Bronchial epithelial cell (primary cell): ENCODE results near the gene USP15. TPM values are rescaled to one million over a fixed set of nuclear protein-coding genes. Genes with fewer than 3 reads are reported as not detected.

Experiments
- DNase-seq: peaks from one replicate; pipeline ENCODE4 v3.0.0-alpha.2; 2010; ENCODE audit warnings: low read depth
- FAIRE-seq: peaks from 2 replicates; lab custom pipeline; 2011; peaks lifted over from hg19 to GRCh38; lab: Jason Lieb, UNC
- H3K27me3 ChIP-seq: 2 replicates; pipeline ENCODE4 v1.5.1; 2011; ENCODE audit warnings: low read length; ENCODE audit not compliant: control insufficient read depth, insufficient read depth
- H3K36me3 ChIP-seq: 2 replicates; pipeline ENCODE4 v1.5.1; 2011; ENCODE audit warnings: low read length; ENCODE audit not compliant: control insufficient read depth, insufficient read depth
- H3K4me3 ChIP-seq: 2 replicates; pipeline ENCODE4 v1.5.1; 2011; ENCODE audit warnings: mild to moderate bottlenecking, low read depth, low read length, control low read depth
- CTCF ChIP-seq: IDR thresholded peaks from 2 replicates; pipeline ENCODE4 v1.5.1; 2011; ENCODE audit warnings: mild to moderate bottlenecking, moderate library complexity, low read length, control low read depth, inconsistent platforms; ENCODE audit not compliant: insufficient read depth, severe bottlenecking
- total RNA-seq: library from RNA; depleted of rRNA; stranded (reverse); fragments of >200 nt; gene quantifications from 2 replicates; pipeline ENCODE4 v1.2.1, GENCODE V29; 2014

The USP15 gene
- total RNA-seq, 1 donor from 2014 or later: 56.3 TPM

DNA sequence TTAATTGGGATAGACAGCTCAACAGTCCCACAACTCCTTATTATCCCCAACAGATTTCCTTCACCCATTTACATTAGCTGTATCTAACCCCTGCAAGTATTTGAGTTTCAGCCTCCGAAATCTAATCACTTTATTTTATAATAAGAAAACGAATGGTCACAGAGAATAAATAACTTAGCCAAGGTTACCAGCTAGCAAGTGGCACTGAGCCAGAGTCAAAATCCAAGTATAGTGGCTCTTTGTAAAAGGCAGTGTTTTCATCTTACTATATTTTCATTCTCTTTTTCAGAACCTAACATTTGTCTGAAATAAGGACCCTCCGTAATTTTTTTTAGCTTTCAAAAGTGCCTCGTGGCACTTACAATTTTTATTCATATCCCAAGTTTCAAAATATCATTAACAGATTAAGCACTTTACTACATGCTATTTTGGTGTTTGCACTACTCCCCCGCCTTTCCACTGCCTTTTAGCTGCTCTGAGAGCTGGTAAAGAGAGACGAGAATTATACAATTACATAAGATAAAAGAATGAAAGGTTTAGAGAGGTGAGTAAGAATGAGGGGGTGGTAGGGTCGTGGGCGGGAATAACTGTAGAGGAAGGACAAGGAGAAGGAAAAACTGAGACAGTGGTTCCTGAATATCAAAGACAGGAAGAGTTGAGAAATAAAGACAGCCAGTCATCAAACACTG lies 3.7 kb upstream of the USP15 start:
- H3K36me3 ChIP-seq: no peaks in the 10 kb centered on the region
- TF ChIP-seq CTCF: no peak
- no peak overlapping the region for H3K4me3 ChIP-seq
- no peaks in the 10 kb centered on the region for H3K27me3 ChIP-seq
- DNase-seq (peak; percentile 78), FAIRE-seq (no peak)

DNA sequence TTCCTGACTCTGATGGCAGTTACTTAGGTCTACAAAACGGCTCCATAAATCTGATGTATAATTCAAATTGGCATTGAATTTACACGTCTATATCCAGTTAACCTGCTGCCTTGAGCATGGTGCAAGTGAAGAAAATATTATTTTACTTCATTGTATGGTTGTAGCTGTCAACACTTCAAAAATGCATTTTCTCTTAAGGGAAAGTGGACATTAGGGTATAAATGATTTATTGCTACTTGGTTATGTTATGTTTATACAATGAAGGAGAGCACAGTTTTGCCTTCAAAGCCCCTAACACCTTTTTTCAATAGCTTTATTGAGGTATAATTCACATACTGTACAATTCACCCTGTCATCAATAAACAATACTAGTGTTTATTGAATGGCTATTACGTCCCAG lies 2.0 kb upstream of the USP15 start:
- Histone ChIP-seq H3K36me3 (no peaks in the 10 kb centered on the region), H3K27me3 (no peaks in the 10 kb centered on the region)

DNA sequence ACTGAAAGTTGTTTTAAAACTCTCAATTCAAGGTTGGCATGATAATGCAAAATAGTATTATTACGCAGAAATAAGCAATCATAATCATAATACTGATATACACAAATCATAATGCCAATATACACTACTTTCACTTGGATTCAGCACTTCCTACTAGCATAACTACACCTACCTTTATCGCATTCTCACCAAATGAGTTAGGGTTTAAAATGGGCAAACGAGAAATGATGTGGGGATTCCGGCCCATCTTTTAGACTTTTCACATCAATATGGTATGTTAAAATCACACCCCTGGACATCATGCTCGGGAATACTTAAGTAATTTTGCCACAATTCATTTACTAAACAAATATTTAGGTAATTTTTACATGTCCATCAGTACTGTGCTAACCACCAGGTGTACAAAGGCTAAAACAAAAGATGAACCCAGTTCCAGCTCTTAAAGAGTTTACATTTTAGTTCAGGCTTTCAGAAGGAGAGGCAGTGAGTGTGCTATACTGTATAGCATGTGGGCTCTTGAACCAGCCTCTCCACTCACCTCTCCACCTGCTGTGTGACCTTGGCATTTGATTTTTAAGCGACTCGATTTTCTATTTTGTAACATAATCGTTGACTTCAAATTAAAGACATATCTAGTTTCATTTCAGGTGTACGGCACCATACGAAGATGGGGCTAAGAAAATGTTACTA lies 1.1 kb upstream of the USP15 start:
- H3K27me3 ChIP-seq: no peaks in the 10 kb centered on the region
- peak; percentile 24 for DNase-seq
- no peaks in the 10 kb centered on the region for H3K36me3 ChIP-seq
- TF ChIP-seq CTCF: no peak
- peak overlapping the region; percentile 99 for H3K4me3 ChIP-seq
- FAIRE-seq: no peak

More for the DNA sequence above, 2.0 kb upstream of the USP15 start:
- no peak for DNase-seq
- no peak for TF ChIP-seq CTCF
- H3K4me3 ChIP-seq: no peak overlapping the region
- FAIRE-seq: no peak

DNA sequence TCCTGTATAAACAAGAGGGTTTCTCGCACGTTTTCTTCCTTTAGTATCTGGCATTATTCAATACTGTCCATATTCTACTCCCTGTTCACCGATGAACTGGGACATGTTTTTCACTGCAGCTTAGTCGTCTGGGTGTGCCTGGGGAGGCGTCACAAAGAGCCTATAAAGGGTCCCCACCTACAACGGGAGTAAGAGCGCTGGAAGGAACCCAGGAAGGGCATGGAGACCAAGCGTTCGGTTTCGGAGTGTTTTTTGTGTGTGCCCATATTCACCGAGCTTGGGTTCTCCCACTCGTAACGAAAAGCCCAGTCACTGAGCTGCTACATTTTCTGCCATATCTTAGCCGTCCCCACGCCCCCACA lies 592 bp upstream of the USP15 start:
- TF ChIP-seq CTCF: no peak
- no peaks in the 10 kb centered on the region for H3K27me3 ChIP-seq
- FAIRE-seq (no peak), DNase-seq (peak; percentile 57)
- no peaks in the 10 kb centered on the region for H3K36me3 ChIP-seq
- peak overlapping the region; percentile 99 for H3K4me3 ChIP-seq

GRCh38 chr12:62260733-62261683 lies 804 bp downstream of the USP15 start:
- peak; percentile 61 for DNase-seq
- FAIRE-seq: no peak
- no peak for TF ChIP-seq CTCF

More at GRCh38 chr12:62260733-62261683, 804 bp downstream of the USP15 start:
- Histone ChIP-seq H3K4me3 (peak overlapping the region; percentile 99), H3K27me3 (no peaks in the 10 kb centered on the region), H3K36me3 (no peaks in the 10 kb centered on the region)
